Activated CD8-positive, alpha-beta memory T cell treated with anti-CD3 and anti-CD28 coated beads, Interleukin-2, amount 50 U/mL, for 4 hours (primary cell): ENCODE data around the gene HELLS.
A peak's percentile ranks its signal among the peaks of the same experiment; 100 is the strongest.
"Not testable (repeated sequence)": the region's sequence is repeated elsewhere in the genome, so short reads cannot be mapped to it uniquely, and the experiment has no call there.

ENCODE experiments used
- DNase-seq: peaks from one replicate; pipeline ENCODE4 v3.0.0-alpha.2; 2020

HELLS gene

GRCh38 chr10:94545391-94546048, at the start of gene HELLS:
HELLS (plus strand) TSS chr10:94545788; CDS start chr10:94545922, 134 bp downstream.
- peak; percentile 59 for DNase-seq

GRCh38 chr10:94496010-94496409, 49.6 kb upstream of the HELLS start:
- DNase-seq, result no peak

- no peak for DNase-seq
These were observed 48.9 kb upstream of the HELLS start for GRCh38 chr10:94496646-94497045.

- DNase-seq, result no peak
These were observed 45.5 kb upstream of the HELLS start for GRCh38 chr10:94500063-94500462.

- no peak for DNase-seq
These were observed 24.0 kb upstream of the HELLS start for GRCh38 chr10:94521276-94522250.

GRCh38 chr10:94524146-94524545, 21.4 kb upstream of the HELLS start:
- DNase-seq, result no peak

GRCh38 chr10:94524711-94525110, 20.9 kb upstream of the HELLS start:
- DNase-seq, result no peak

GRCh38 chr10:94531550-94531949, 14.0 kb upstream of the HELLS start:
- not testable (repeated sequence) for DNase-seq

- DNase-seq, result no peak
These were observed 12.6 kb upstream of the HELLS start for GRCh38 chr10:94533027-94533426.

GRCh38 chr10:94542282-94542681, 3.3 kb upstream of the HELLS start:
- not testable (repeated sequence) for DNase-seq

GRCh38 chr10:94546049-94546900, 687 bp downstream of the HELLS start:
- no peak for DNase-seq

GRCh38 chr10:94546901-94547185, 1.3 kb downstream of the HELLS start:
- DNase-seq, result no peak

GRCh38 chr10:94549221-94549620, 3.6 kb downstream of the HELLS start:
- DNase-seq, result no peak

- not testable (repeated sequence) for DNase-seq
These were observed 22.2 kb downstream of the HELLS start for GRCh38 chr10:94567714-94568307.

GRCh38 chr10:94571081-94571480, 25.5 kb downstream of the HELLS start:
- no peak for DNase-seq

- DNase-seq, result no peak
These were observed 25.9 kb downstream of the HELLS start for GRCh38 chr10:94571528-94571927.

- DNase-seq, result no peak
These were observed 33.2 kb downstream of the HELLS start for GRCh38 chr10:94578790-94579189.

GRCh38 chr10:94583124-94583523, 37.5 kb downstream of the HELLS start:
- DNase-seq, result no peak

GRCh38 chr10:94591461-94592205, 46.0 kb downstream of the HELLS start:
- no peak for DNase-seq

- no peak for DNase-seq
These were observed 57.3 kb downstream of the HELLS start for GRCh38 chr10:94602729-94603515.

- DNase-seq, result no peak
These were observed 61.5 kb downstream of the HELLS start for GRCh38 chr10:94607111-94607510.
